Adrenal gland (tissue), 12 donors: ENCODE results near the gene MTHFD2. TPM values are rescaled to one million over a fixed set of nuclear protein-coding genes. Genes with fewer than 3 reads are reported as not detected.

Experiments
- DNase-seq, 7 donors: peaks; one replicate each; pipeline ENCODE4 v3.0.0-alpha.2; 2019 to 2020
- H3K27ac ChIP-seq, 5 donors: fragments of 200-600 bp; sonication (generic) in 4 of 5; 1 replicate in 3 of 5; 2 replicates in 2 of 5; pipeline versions ENCODE4 v1.5.1 to v1.8.0; 2016 to 2020; ENCODE audit warnings: mild to moderate bottlenecking in 1 of 5
- H3K27me3 ChIP-seq: fragments of 200-600 bp; 2 replicates; pipeline ENCODE4 v1.8.0; 2021
- H3K36me3 ChIP-seq, 2 donors: fragments of 200-600 bp; replicated peaks in 1 of 2; 1 replicate in 1 of 2; 2 replicates in 1 of 2; pipeline versions ENCODE4 v1.5.1 to v1.8.0; 2018 to 2022
- H3K4me1 ChIP-seq, 2 donors: fragments of 200-600 bp; replicated peaks in 1 of 2; 1 replicate in 1 of 2; 2 replicates in 1 of 2; pipeline versions ENCODE4 v1.5.1 to v1.8.0; 2018 to 2021
- H3K4me3 ChIP-seq, 4 donors: fragments of 200-600 bp; sonication (generic) in 3 of 4; one replicate each; pipeline ENCODE4 v1.5.1; 2016 to 2018
- H3K9me3 ChIP-seq, 3 donors: fragments of 200-600 bp; sonication (generic) in 1 of 3; replicated peaks in 1 of 3; 1 replicate in 2 of 3; 2 replicates in 1 of 3; pipeline versions ENCODE4 v1.5.1 to v1.8.0; 2016 to 2021
- CTCF ChIP-seq, 6 experiments: fragments of 450-650 bp in 4 of 6; fragments of 200-600 bp in 2 of 6; sonication (generic) in 1 of 6; IDR thresholded peaks; 1 replicate in 5 of 6; 2 replicates in 1 of 6; pipeline versions ENCODE4 v1.5.1 to v1.8.0; 2016 to 2021; ENCODE audit warnings: antibody characterized with exemption in 6 of 6, mild to moderate bottlenecking in 2 of 6, moderate library complexity in 1 of 6
- POLR2A ChIP-seq, 2 donors: fragments of 450-650 bp; IDR thresholded peaks; one replicate each; pipeline ENCODE4 v1.6.1; 2017; ENCODE audit warnings: antibody characterized with exemption in 2 of 2, mild to moderate bottlenecking in 2 of 2, moderate library complexity in 1 of 2
- WGBS, 4 donors: extraction: QIAGEN DNeasy Blood & Tissue Kit in 2 of 4; methylation state at CpG; one replicate each; pipeline versions ENCODE4 v1.1.5 to v1.1.7; 2013 to 2017; 5-methylcytosine and 5-hydroxymethylcytosine counted together
- intact Hi-C, 2 donors: fragments of 100-400 bp; cut with DNase I; formaldehyde crosslinking; loops; one replicate each; pipeline versions ENCODE4 v1.14.1 to v1.15.0; 2022 to 2023
- polyA plus RNA-seq, 3 donors: library from polyadenylated mRNA; stranded (reverse); fragments of 200-250 nt in 2 of 3; fragments of 350-450 nt in 1 of 3; fragmentation: Illumina TruSeq in 1 of 3; extraction: RNeasy Lipid Tissue Mini Kit (QIAGEN cat#74804) in 1 of 3; gene quantifications; one replicate each; pipeline ENCODE4 v1.2.3, GENCODE V29; 2013 to 2014
- total RNA-seq, 9 donors: library from RNA; depleted of rRNA in 4 of 9; stranded (reverse); fragments of >200 nt in 4 of 9; fragments of 120-200 nt in 1 of 9; fragmentation: NEBNext Ultra II Directional in 1 of 9; extraction: Animal tissue kit (Norgen Biotek cat#: 25700) in 1 of 9; gene quantifications; one replicate each; pipeline versions ENCODE4 v1.1.0 to v1.2.4, GENCODE V29; 2013 to 2023
- donor health status: healthy with polysubstance abuse.
- donor health status: Bipolar disorder and iron deficiency.
- donor health status: DM: yes; HTN: yes; CAD: no.
- donor health status: DM: no; HTN: no; CAD: no.
- donor health status: DM: no; HTN: no; CAD: no.
- donor health status: DM: yes; HTN: yes; CAD: no.

Gene MTHFD2
- total and polyA plus RNA-seq, 12 donors: 1.6 to 24.9 (median 14.1) TPM

GRCh38 chr2:74201596-74201995, 3.2 kb downstream of the MTHFD2 start:
- WGBS, 4 donors: 35 to 73% (median 52%) methylated on average over 1 of the region's 1 CpG
- H3K9me3 ChIP-seq: no peaks in the 10 kb centered on the region
- intact Hi-C loops: no loop called here
- peak overlapping the region in 1 of 5 donors; percentile 32 for H3K27ac ChIP-seq
- H3K4me3 ChIP-seq: no peak overlapping the region
- H3K36me3 ChIP-seq: no peaks in the 10 kb centered on the region
- peaks cover 14 to 48% of the 10 kb centered on the region in 2 donors for H3K4me1 ChIP-seq
- H3K27me3 ChIP-seq: no peaks in the 10 kb centered on the region
- TF ChIP-seq CTCF (IDR thresholded peaks at IDR 0.05): no peak
- TF ChIP-seq POLR2A (IDR thresholded peaks at IDR 0.05): no peak
- DNase-seq: peak in 1 of 7 donors; percentile 25

GRCh38 chr2:74204436-74204835, 6.0 kb downstream of the MTHFD2 start:
- peaks cover 5 to 27% of the 10 kb centered on the region in 2 donors for H3K4me1 ChIP-seq

GRCh38 chr2:74205113-74205512, 6.7 kb downstream of the MTHFD2 start:
- H3K27ac ChIP-seq: no peak overlapping the region
- peaks cover 0 to 7% of the 10 kb centered on the region in 2 donors for H3K36me3 ChIP-seq
- 87 to 92% (median 89%) methylated on average over 5 of the region's 5 CpGs for WGBS, 4 donors
- H3K4me1 ChIP-seq: peaks cover 5 to 25% of the 10 kb centered on the region in 2 donors
- no peak overlapping the region for H3K4me3 ChIP-seq
- DNase-seq: no peak
- intact Hi-C loops: no loop called here
- H3K27me3 ChIP-seq: no peaks in the 10 kb centered on the region
- no peaks in the 10 kb centered on the region for H3K9me3 ChIP-seq
- no peak for TF ChIP-seq CTCF (IDR thresholded peaks at IDR 0.05)
- TF ChIP-seq POLR2A (IDR thresholded peaks at IDR 0.05): no peak

More at GRCh38 chr2:74204436-74204835, 6.0 kb downstream of the MTHFD2 start:
- Histone ChIP-seq H3K27ac (no peak overlapping the region), H3K4me3 (no peak overlapping the region), H3K36me3 (peaks cover 0 to under 1% of the 10 kb centered on the region in 2 donors), H3K27me3 (no peaks in the 10 kb centered on the region), H3K9me3 (no peaks in the 10 kb centered on the region)
- no peak for DNase-seq
- WGBS, 4 donors: 95 to 97% (median 96%) methylated on average over 3 of the region's 3 CpGs
- TF ChIP-seq CTCF (IDR thresholded peaks at IDR 0.05): no peak
- TF ChIP-seq POLR2A (IDR thresholded peaks at IDR 0.05): no peak
- intact Hi-C loops: no loop called here

GRCh38 chr2:74205596-74205995, 7.2 kb downstream of the MTHFD2 start:
- Histone ChIP-seq H3K27me3 (no peaks in the 10 kb centered on the region), H3K36me3 (peaks cover 0 to 8% of the 10 kb centered on the region in 2 donors), H3K4me1 (peaks cover 5 to 25% of the 10 kb centered on the region in 2 donors), H3K27ac (peak overlapping the region in 1 of 5 donors; percentile 10), H3K4me3 (no peak overlapping the region), H3K9me3 (no peaks in the 10 kb centered on the region)
- 77 to 85% (median 80%) methylated on average over 6 of the region's 6 CpGs for WGBS, 4 donors
- intact Hi-C loops: no loop called here
- DNase-seq: no peak
- TF ChIP-seq POLR2A (IDR thresholded peaks at IDR 0.05) (no peak), CTCF (IDR thresholded peaks at IDR 0.05) (no peak)
